Panc1 (cell line): Measurements from ENCODE around the gene APOBR. TPM values are rescaled to one million over a fixed set of nuclear protein-coding genes. Genes with fewer than 3 reads are reported as not detected.
"Not testable (repeated sequence)": the region's sequence is repeated elsewhere in the genome, so short reads cannot be mapped to it uniquely, and the experiment has no call there.

Source experiments
- ATAC-seq: fragments of 200-7000 bp; cut with Tn5 transposase; 2 replicates; pipeline ENCODE4 v1.9.1; 2020; ENCODE audit warnings: mild to moderate bottlenecking, moderate library complexity
- BruUV-seq: library from RNA; stranded (reverse); fragments of 400-500 nt; replicated peaks from 2 replicates; lab custom pipeline; 2021; lab: Mats Ljungman, UMichigan
- CTCF ChIA-PET: fragments of 300-600 bp; sonication (Branson Sonifier 250); formaldehyde crosslinking; loops from one replicate; lab custom pipeline; 2022; ENCODE audit warnings: antibody characterized with exemption; lab: Charles Lee
- POLR2A ChIA-PET: fragments of 300-600 bp; sonication (Branson Sonifier 250); formaldehyde crosslinking; loops from one replicate; lab custom pipeline; 2022; ENCODE audit warnings: antibody characterized with exemption; lab: Charles Lee
- DNase-seq: peaks from one replicate; pipeline ENCODE4 v3.0.0-alpha.2; 2010; ENCODE audit warnings: low read depth, low spot score
- H3K27ac ChIP-seq: 2 replicates; pipeline ENCODE4 v1.5.1; 2011; ENCODE audit warnings: mild to moderate bottlenecking, low read length, inconsistent platforms
- H3K27me3 ChIP-seq: fragments of 200-500 bp; sonication (Bioruptor generic); 2 replicates; pipeline ENCODE4 v1.6.0; 2014; ENCODE audit warnings: low read length, inconsistent platforms; ENCODE audit not compliant: control insufficient read depth, insufficient read depth
- H3K36me3 ChIP-seq: fragments of 200-500 bp; sonication (Bioruptor generic); 2 replicates; pipeline ENCODE4 v1.5.1; 2014; ENCODE audit warnings: inconsistent platforms, mild to moderate bottlenecking, low read length, moderate library complexity; ENCODE audit not compliant: control insufficient read depth, insufficient read depth
- H3K4me1 ChIP-seq: 2 replicates; pipeline ENCODE4 v1.5.1; 2011; ENCODE audit warnings: inconsistent platforms, mild to moderate bottlenecking, low read length, moderate library complexity; ENCODE audit not compliant: control insufficient read depth, insufficient read depth
- H3K4me3 ChIP-seq, 2 experiments: 2 replicates each; pipeline ENCODE4 v1.5.1; 2011 to 2012; ENCODE audit warnings: low read depth in 2 of 2, low read length in 2 of 2, mild to moderate bottlenecking in 2 of 2, inconsistent platforms in 1 of 2, moderate library complexity in 1 of 2
- H3K9me3 ChIP-seq: fragments of 200-500 bp; sonication (Bioruptor generic); 2 replicates; pipeline ENCODE4 v1.5.1; 2014; ENCODE audit warnings: low read depth, mild to moderate bottlenecking, inconsistent platforms, low read length, moderate library complexity; ENCODE audit not compliant: control insufficient read depth, insufficient read depth
- CTCF ChIP-seq: fragments of 450-650 bp; IDR thresholded peaks from 2 replicates; pipeline ENCODE4 v1.5.1; 2017; ENCODE audit warnings: mild to moderate bottlenecking
- POLR2AphosphoS5 ChIP-seq: IDR thresholded peaks from 2 replicates; pipeline ENCODE4 v1.6.1; 2012; ENCODE audit warnings: mild to moderate bottlenecking, low read depth, low read length, moderate library complexity
- REST ChIP-seq, 2 experiments: IDR thresholded peaks; 2 replicates each; pipeline ENCODE4 v1.6.1; 2011 to 2012; ENCODE audit warnings: low read depth in 2 of 2, control low read depth in 1 of 2, low read length in 1 of 2, mild to moderate bottlenecking in 1 of 2, moderate library complexity in 1 of 2; ENCODE audit not compliant: insufficient read depth in 1 of 2
- SIN3A ChIP-seq: IDR thresholded peaks from 2 replicates; pipeline ENCODE4 v1.6.1; 2012; ENCODE audit warnings: low read depth, mild to moderate bottlenecking, low read length, moderate library complexity, borderline replicate concordance; ENCODE audit not compliant: insufficient read depth
- TCF7L2 ChIP-seq: IDR thresholded peaks from 2 replicates; pipeline ENCODE4 v1.6.1; 2011; ENCODE audit warnings: mild to moderate bottlenecking, low read depth, low read length, inconsistent platforms
- in situ Hi-C: cut with HindIII; loops from 2 replicates; pipeline ENCODE4 v1.10.0; 2016; ENCODE audit warnings: low sequenced_read_pairs, low pct_unique_long_range_greater_than_20kb
- intact Hi-C: fragments of 100-400 bp; cut with micrococcal nuclease; formaldehyde crosslinking; loops from one replicate; pipeline ENCODE4 v1.10.0; 2022; ENCODE audit not compliant: unreplicated experiment
- total RNA-seq: library from RNA; stranded (reverse); gene quantifications from one replicate; pipeline ENCODE4 v1.2.1, GENCODE V29; 2021; ENCODE audit not compliant: unreplicated experiment

APOBR gene
- total RNA-seq, 1 experiment from 2014 or later, result 0.13 TPM

GRCh38 chr16:28477311-28477920, 17.0 kb upstream of the APOBR start:
- Histone ChIP-seq H3K4me1 (no peaks in the 10 kb centered on the region), H3K27ac (no peak overlapping the region), H3K27me3 (no peaks in the 10 kb centered on the region), H3K9me3 (no peaks in the 10 kb centered on the region), H3K4me3 (no peak overlapping the region), H3K36me3 (no peaks in the 10 kb centered on the region; the same call in 1 of the 2 replicates)
- intact Hi-C loops, result no loop called here
- no peak for DNase-seq
- in situ Hi-C loops, result no loop called here
- TF ChIP-seq CTCF (no peak), REST (IDR thresholded peaks at IDR 0.05; ENCODE audit: insufficient read depth in 1 of 2, low read depth in 2 of 2, low read length in 1 of 2) (no peak), TCF7L2 (no peak), SIN3A (no peak), POLR2AphosphoS5 (no peak)
- ATAC-seq, result no peak
- no TSS peak for BruUV-seq
- ChIA-PET CTCF (no interaction called here), POLR2A (interaction anchor here (0.5 to 0.6 kb wide), 2 partner anchors 15 to 205 kb away, joined by 3 to 8 read pairs; partner anchors contain the start of gene CLN3)

GRCh38 chr16:28478506-28479180, 15.8 kb upstream of the APOBR start:
- intact Hi-C loops, result no loop called here
- TF ChIP-seq POLR2AphosphoS5, result no peak
- Histone ChIP-seq H3K4me3 (no peak overlapping the region), H3K27ac (no peak overlapping the region), H3K36me3 (no peaks in the 10 kb centered on the region; the same call in 1 of the 2 replicates), H3K9me3 (no peaks in the 10 kb centered on the region), H3K27me3 (no peaks in the 10 kb centered on the region), H3K4me1 (no peaks in the 10 kb centered on the region)
- in situ Hi-C loops, result no loop called here
- ChIA-PET POLR2A (no interaction called here), CTCF (interaction anchor here (0.6 kb wide), 1 partner anchor 12 kb away, joined by 10 read pairs; no protein-coding TSS in a partner anchor)
- no TSS peak for BruUV-seq
- no peak for ATAC-seq
- DNase-seq, result no peak

GRCh38 chr16:28482026-28482425, 12.4 kb upstream of the APOBR start:
- Histone ChIP-seq H3K9me3 (no peaks in the 10 kb centered on the region), H3K27ac (no peak overlapping the region), H3K36me3 (no peaks in the 10 kb centered on the region; the same call in 1 of the 2 replicates), H3K4me3 (no peak overlapping the region), H3K27me3 (no peaks in the 10 kb centered on the region), H3K4me1 (no peaks in the 10 kb centered on the region)
- no peak for ATAC-seq
- intact Hi-C loops, result no loop called here
- BruUV-seq, result no TSS peak
- in situ Hi-C loops, result no loop called here
- ChIA-PET CTCF (no interaction called here), POLR2A (no interaction called here)
- DNase-seq, result no peak
- TF ChIP-seq TCF7L2 (no peak), POLR2AphosphoS5 (no peak)

GRCh38 chr16:28483361-28483760, 11.1 kb upstream of the APOBR start:
- POLR2A ChIA-PET, H3K36me3 ChIP-seq, DNase-seq, in situ Hi-C loops, intact Hi-C loops, H3K27me3 ChIP-seq, BruUV-seq, ATAC-seq, CTCF ChIA-PET, H3K4me1 ChIP-seq, H3K9me3 ChIP-seq, H3K27ac ChIP-seq, H3K4me3 ChIP-seq: not testable (repeated sequence)
